ENCODE measurements around the gene CITED4.
A peak's percentile ranks its signal among the peaks of the same experiment; 100 is the strongest.

DNA sequence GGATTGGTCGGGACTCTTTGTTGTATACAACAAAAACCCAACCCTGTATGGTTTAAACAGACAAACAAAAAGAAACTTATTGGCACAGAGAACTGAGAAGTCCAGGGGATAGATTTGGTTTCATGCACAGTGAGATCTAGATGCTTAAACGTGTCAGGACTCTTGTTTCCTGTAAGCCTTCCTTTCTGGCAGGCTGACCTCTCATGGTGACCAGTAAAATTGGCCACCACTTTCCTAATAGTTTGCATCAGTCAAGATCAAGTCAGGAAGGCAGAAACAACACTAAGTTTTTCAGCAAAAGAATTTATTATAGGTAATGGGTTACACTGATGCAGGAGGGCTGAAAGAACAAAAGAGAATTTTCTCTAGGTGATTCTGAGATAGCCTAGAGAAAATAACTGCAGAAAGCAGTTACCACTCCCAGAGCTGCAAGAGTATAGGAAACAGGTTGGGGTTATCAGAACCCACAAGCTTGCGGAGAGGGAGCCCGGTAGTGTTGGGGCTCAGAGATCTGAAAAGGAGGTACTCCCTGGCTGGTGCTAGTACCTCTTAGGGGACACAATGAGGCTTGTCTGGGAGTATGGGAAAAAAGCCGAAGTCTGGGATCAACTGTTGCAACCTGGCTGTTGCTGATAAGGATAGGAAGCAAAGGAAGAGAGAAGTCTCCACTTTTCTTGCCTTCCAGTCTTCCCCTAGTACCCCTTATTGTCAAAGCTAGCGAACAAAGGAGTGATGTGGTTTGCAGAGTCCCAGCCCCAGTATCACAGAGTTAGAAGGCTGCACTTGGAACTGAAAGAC lies 21.4 kb downstream of the CITED4 start:
- TF ChIP-seq, protein P1, sequence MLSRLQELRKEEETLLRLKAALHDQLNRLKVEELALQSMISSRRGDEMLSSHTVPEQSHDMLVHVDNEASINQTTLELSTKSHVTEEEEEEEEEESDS (CRISPR knock-in tag; IDR thresholded peaks at IDR 0.05) = no peak
- no peak for TF ChIP-seq E2F1 (CRISPR knock-in tag; IDR thresholded peaks at IDR 0.05)
- TF ChIP-seq RAD21 (CRISPR knock-in tag; conservative IDR thresholded peaks at IDR 0.05 in 1 of 2, IDR thresholded peaks at IDR 0.05 in 1 of 2) = peak; percentile 45 to 55; a peak in 3 of 4 replicates
- TF ChIP-seq MYNN (IDR thresholded peaks at IDR 0.05) = no peak
- no peak for TF ChIP-seq MYNN (CRISPR knock-in tag; IDR thresholded peaks at IDR 0.05)
- no peak for TF ChIP-seq CHCHD3 (CRISPR knock-in tag; IDR thresholded peaks at IDR 0.05)
- TF ChIP-seq TAF15 (IDR thresholded peaks at IDR 0.05; ENCODE audit: low read depth, low read length) = no peak
- TF ChIP-seq EZH2 (IDR thresholded peaks at IDR 0.05; ENCODE audit: borderline replicate concordance, low read depth, low read length) = no peak

All from K562 (cell line).